Measurements from ENCODE around the gene IPO9. TPM values are rescaled to one million over a fixed set of nuclear protein-coding genes. Genes with fewer than 3 reads are reported as not detected.

IPO9 gene
- 10 to 100 TPM in 1 of 4 donors, 1 to 10 TPM in 3; 2.0 to 13.0 (median 7.9) TPM for total RNA-seq

GRCh38 chr1:201828820-201829774, at the start of gene IPO9:
TSS of gene IPO9 (plus strand) at chr1:201829157. CDS start at chr1:201829210, 53 bp downstream.
- in situ Hi-C loops (cut with MboI; ENCODE audit: low pct_ligation_motif_present in 1 of 4, low pct_unique_long_range_greater_than_20kb in 1 of 4, low sequenced_read_pairs in 3 of 4) = no loop called here
- H3K4me3 ChIP-seq = peak within 1 kb of the TSS; percentile 65 to 92 (median 87)
- no peaks in the 10 kb centered on the region for H3K9me3 ChIP-seq
- H3K27ac ChIP-seq = peak within 1 kb of the TSS; percentile 92 to 96 (median 94)
- no peaks in the 10 kb centered on the region for H3K36me3 ChIP-seq
- intact Hi-C loops (cut with DNase I; ENCODE audit: low total_unique reads) = no loop called here
- H3K27me3 ChIP-seq = no peaks in the 10 kb centered on the region
- peak; percentile 97 for DNase-seq
- TF ChIP-seq, protein P1, sequence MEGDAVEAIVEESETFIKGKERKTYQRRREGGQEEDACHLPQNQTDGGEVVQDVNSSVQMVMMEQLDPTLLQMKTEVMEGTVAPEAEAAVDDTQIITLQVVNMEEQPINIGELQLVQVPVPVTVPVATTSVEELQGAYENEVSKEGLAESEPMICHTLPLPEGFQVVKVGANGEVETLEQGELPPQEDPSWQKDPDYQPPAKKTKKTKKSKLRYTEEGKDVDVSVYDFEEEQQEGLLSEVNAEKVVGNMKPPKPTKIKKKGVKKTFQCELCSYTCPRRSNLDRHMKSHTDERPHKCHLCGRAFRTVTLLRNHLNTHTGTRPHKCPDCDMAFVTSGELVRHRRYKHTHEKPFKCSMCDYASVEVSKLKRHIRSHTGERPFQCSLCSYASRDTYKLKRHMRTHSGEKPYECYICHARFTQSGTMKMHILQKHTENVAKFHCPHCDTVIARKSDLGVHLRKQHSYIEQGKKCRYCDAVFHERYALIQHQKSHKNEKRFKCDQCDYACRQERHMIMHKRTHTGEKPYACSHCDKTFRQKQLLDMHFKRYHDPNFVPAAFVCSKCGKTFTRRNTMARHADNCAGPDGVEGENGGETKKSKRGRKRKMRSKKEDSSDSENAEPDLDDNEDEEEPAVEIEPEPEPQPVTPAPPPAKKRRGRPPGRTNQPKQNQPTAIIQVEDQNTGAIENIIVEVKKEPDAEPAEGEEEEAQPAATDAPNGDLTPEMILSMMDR (IDR thresholded peaks at IDR 0.05) = peak; percentile 90 to 97 (median 96)
- TF ChIP-seq EP300 (IDR thresholded peaks at IDR 0.05; ENCODE audit: low read depth) (no peak), POLR2A (IDR thresholded peaks at IDR 0.05) (peak; percentile 71), POLR2AphosphoS5 (IDR thresholded peaks at IDR 0.05) (peak; percentile 51 to 79 (median 79))
- H3K4me1 ChIP-seq = peaks cover 11 to 42% (median 19%) of the 10 kb centered on the region in 4 donors
- 1 to 7% methylated on average over 6 to 58 of the region's 58 CpGs for WGBS, 2 donors (ENCODE audit: low coverage in 1 of 2)

DNA sequence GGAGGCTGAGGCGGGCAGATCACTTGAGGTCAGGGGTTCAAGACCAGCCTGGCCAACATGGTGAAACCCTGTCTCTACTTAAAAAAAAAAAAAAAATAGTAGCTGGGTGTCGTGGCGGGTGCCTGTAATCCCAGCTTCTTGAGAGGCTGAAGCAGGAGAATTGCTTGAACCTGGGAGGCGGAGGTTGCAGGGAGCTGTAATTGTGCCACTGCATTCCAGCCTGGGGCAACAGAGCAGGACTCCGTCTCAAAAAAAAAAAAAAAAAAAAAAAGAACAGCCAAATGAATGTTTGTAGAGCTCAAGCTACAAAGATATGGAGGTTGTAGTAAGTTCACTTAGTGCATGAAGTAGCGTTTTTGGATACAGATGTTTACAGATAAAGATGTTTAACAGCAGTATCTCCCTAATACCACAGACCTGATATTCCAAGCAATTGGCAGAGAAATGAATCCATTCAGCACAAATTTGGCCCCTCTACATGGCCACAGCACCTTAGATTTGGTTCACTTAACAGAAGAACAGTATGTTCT, 49.5 kb upstream of the IPO9 start:
- H3K36me3 ChIP-seq = peaks cover 0 to 27% (median 6%) of the 10 kb centered on the region in 4 donors
- WGBS, 2 donors (ENCODE audit: low coverage in 1 of 2) = 57 to 76% methylated on average over 2 to 6 of the region's 6 CpGs
- H3K4me3 ChIP-seq = no peak overlapping the region
- peaks cover 0 to 9% (median 0%) of the 10 kb centered on the region in 4 donors for H3K4me1 ChIP-seq
- no peak for TF ChIP-seq POLR2AphosphoS5 (IDR thresholded peaks at IDR 0.05)
- TF ChIP-seq, protein P1 (IDR thresholded peaks at IDR 0.05) = no peak
- no peak for TF ChIP-seq EP300 (IDR thresholded peaks at IDR 0.05; ENCODE audit: low read depth)
- no peak for TF ChIP-seq POLR2A (IDR thresholded peaks at IDR 0.05)
- no peak for DNase-seq
- no peaks in the 10 kb centered on the region for H3K9me3 ChIP-seq
- H3K27me3 ChIP-seq = no peaks in the 10 kb centered on the region
- H3K27ac ChIP-seq = peak overlapping the region; percentile 20 to 50 (median 48)
- in situ Hi-C loops (cut with MboI; ENCODE audit: low pct_ligation_motif_present in 1 of 4, low pct_unique_long_range_greater_than_20kb in 1 of 4, low sequenced_read_pairs in 3 of 4) = loop anchor here in 1 of 4 donors (25.0 kb wide), 1 partner anchor 217 kb away; no protein-coding TSS in a partner anchor
- intact Hi-C loops (cut with DNase I; ENCODE audit: low total_unique reads) = no loop called here

DNA sequence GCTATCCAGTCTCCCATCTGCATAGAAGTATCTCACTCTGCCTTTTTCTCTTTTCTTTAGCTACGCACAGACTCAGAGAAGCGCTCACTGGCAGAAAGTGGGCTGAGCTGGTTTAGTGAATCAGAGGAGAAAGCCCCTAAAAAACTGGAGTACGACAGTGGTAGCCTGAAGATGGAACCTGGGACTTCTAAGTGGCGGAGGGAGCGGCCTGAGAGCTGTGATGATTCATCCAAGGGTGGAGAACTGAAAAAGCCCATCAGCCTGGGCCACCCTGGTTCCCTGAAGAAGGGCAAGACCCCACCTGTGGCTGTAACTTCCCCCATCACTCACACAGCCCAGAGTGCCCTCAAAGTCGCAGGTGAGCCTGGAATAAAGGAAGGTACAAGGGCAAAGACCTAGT, 48.0 kb upstream of the IPO9 start:
- no peak overlapping the region for H3K4me3 ChIP-seq
- in situ Hi-C loops (cut with MboI; ENCODE audit: low pct_ligation_motif_present in 1 of 4, low pct_unique_long_range_greater_than_20kb in 1 of 4, low sequenced_read_pairs in 3 of 4) = loop anchor here in 3 of 4 donors (10.0 to 25.0 kb wide), 4 partner anchors 66 to 226 kb away; no protein-coding TSS in a partner anchor

More for the DNA sequence above, 48.0 kb upstream of the IPO9 start:
- no peaks in the 10 kb centered on the region for H3K27me3 ChIP-seq
- peaks cover 0 to 9% (median 0%) of the 10 kb centered on the region in 4 donors for H3K4me1 ChIP-seq
- TF ChIP-seq EP300 (IDR thresholded peaks at IDR 0.05; ENCODE audit: low read depth) (no peak), POLR2A (IDR thresholded peaks at IDR 0.05) (no peak), POLR2AphosphoS5 (IDR thresholded peaks at IDR 0.05) (no peak)
- TF ChIP-seq, protein P1 (IDR thresholded peaks at IDR 0.05) = no peak
- WGBS, 2 donors (ENCODE audit: low coverage in 1 of 2) = 84% methylated on average over 6 of the region's 6 CpGs; no CpG with 5 or more reads in 1 of the 2 donors
- intact Hi-C loops (cut with DNase I; ENCODE audit: low total_unique reads) = no loop called here
- no peak overlapping the region for H3K27ac ChIP-seq
- H3K36me3 ChIP-seq = peaks cover 0 to 27% (median 6%) of the 10 kb centered on the region in 4 donors
- no peaks in the 10 kb centered on the region for H3K9me3 ChIP-seq
- DNase-seq = no peak
